HAP-1 (cell line): ENCODE data around the gene PLA2G4D.
A peak's percentile ranks its signal among the peaks of the same experiment; 100 is the strongest.

ENCODE experiments used
- DNase-seq, 2 experiments: peaks; one replicate each; pipeline ENCODE4 v3.0.0-alpha.2; 2016 to 2020; ENCODE audit warnings: low spot score in 2 of 2
- H3K27me3 ChIP-seq: fragments of 250-450 bp; sonication (Bioruptor Pico); 2 replicates; pipeline ENCODE4 v1.5.1; 2020; ENCODE audit warnings: low read depth, mild to moderate bottlenecking, moderate library complexity
- H3K36me3 ChIP-seq: fragments of 250-450 bp; sonication (Bioruptor Pico); replicated peaks from 2 replicates; pipeline ENCODE4 v1.5.1; 2020; ENCODE audit warnings: mild to moderate bottlenecking
- H3K4me1 ChIP-seq: fragments of 250-450 bp; sonication (Bioruptor Pico); 2 replicates; pipeline ENCODE4 v1.5.1; 2020; ENCODE audit warnings: mild to moderate bottlenecking
- H3K4me3 ChIP-seq: fragments of 250-450 bp; sonication (Bioruptor Pico); 2 replicates; pipeline ENCODE4 v1.5.1; 2020; ENCODE audit warnings: mild to moderate bottlenecking, moderate library complexity
- H3K9me3 ChIP-seq: fragments of 250-450 bp; sonication (Bioruptor Pico); 2 replicates; pipeline ENCODE4 v1.5.1; 2020; ENCODE audit warnings: mild to moderate bottlenecking, moderate library complexity
- in situ Hi-C: fragments of 300-500 bp; cut with MboI; formaldehyde crosslinking; loops from 3 replicates; pipeline ENCODE4 v1.14.3; 2020; ENCODE audit warnings: low sequenced_read_pairs, inconsistent platforms, mixed read lengths

The PLA2G4D gene

DNA sequence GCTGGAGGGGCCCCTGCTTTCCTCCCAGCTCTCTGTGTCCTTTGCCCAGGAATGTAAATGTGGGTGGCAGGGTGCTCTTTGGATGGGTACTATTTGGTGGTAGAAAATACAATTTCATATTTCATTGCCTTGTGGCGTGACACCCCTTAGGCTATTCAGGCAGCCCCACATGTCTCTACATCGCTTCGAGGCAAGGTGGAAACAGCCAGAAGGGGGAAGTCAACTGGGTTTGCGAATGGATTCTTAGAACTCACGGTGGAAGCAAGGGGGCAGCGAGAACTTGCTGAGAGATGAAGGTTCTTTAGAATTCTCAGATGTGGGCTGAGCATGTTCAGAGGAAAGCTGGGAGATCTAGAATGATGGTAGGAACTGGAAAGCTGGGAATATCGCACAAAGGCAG is 25.3 kb downstream of the PLA2G4D start:
- Histone ChIP-seq H3K4me3 (no peak overlapping the region), H3K27me3 (no peaks in the 10 kb centered on the region), H3K4me1 (no peaks in the 10 kb centered on the region), H3K9me3 (no peaks in the 10 kb centered on the region), H3K36me3 (no peaks in the 10 kb centered on the region)
- no peak for DNase-seq
- in situ Hi-C loops: loop anchor here (5.0 kb wide), 1 partner anchor 403 kb away; no protein-coding TSS in a partner anchor

DNA sequence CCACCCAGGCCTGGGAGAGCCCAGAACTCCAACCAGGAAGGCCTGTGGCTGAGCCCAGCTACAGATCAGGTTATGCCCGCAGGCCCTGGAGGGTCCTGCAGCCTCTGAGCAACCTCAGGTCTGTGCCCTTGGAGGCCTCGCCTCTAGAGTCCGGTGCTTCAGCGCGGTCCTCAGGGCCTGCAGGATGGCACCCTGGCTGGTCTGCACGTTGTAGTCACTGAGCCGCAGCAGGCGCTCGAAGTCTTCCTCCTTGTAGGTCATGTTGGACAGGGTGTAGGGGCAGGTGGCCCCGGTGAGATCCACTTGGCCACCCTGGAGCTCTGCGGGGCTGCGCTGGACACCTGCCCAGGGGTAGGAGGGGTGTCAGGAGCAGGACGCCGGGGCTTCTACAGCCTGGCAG is 25.8 kb downstream of the PLA2G4D start:
- H3K27me3 ChIP-seq: no peaks in the 10 kb centered on the region
- no peaks in the 10 kb centered on the region for H3K9me3 ChIP-seq
- DNase-seq: no peak
- no peak overlapping the region for H3K4me3 ChIP-seq
- H3K36me3 ChIP-seq: no peaks in the 10 kb centered on the region
- H3K4me1 ChIP-seq: no peaks in the 10 kb centered on the region
- in situ Hi-C loops: loop anchor here (5.0 kb wide), 1 partner anchor 404 kb away; no protein-coding TSS in a partner anchor

DNA sequence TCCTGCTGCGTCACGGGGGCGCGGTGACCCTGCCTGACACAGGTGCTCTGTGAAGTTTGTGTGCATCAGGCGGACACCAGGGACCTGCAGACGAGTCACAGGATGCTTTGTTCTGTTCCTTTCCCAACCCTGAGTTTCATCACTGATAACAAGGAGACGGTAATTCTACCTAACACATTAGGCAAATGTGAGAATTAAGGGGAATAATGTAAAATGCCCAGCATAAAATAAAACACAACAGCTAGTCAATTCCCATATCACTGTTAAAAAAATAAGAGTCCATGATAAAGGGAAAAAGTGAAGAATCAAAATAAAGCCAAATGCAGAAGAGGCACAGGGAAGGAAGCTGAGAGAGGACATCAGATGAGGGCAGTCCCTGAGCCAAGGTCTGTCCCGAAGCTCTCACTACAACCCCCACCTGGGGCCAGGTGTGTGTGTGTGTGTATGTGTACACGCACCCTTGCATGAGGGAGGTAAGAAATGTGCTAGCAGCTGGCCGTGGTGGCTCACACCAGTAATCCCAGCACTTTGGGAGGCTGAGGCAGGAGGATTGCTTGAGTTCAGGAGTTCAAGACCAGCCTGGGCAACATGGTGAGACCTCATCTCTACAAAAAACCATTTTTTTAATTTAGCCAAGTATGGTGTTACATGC is 27.5 kb downstream of the PLA2G4D start:
- no peak for DNase-seq
- Histone ChIP-seq H3K9me3 (no peaks in the 10 kb centered on the region), H3K4me3 (no peak overlapping the region), H3K4me1 (no peaks in the 10 kb centered on the region), H3K27me3 (no peaks in the 10 kb centered on the region), H3K36me3 (no peaks in the 10 kb centered on the region)
- in situ Hi-C loops: loop anchor here (5.0 kb wide), 1 partner anchor 405 kb away; no protein-coding TSS in a partner anchor

DNA sequence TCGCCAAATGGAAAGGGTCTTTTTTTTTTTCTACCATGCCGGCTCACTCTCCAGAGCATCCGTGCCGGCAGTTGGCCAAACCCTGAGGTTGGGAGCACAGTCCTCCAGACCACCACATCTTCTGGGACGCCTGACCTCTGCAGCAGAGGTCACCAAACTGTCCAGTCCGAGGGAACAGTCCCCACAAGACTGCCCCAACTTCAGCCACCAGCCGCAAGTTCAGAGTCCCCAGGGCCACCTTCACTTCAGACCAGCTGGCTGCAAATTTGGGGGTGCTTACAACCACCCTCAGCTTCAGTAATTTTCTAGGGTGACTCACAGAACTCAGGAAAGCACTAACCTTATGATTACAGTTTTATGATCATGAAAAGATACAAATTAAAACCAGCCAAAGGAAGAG is 28.9 kb downstream of the PLA2G4D start:
- Histone ChIP-seq H3K4me1 (no peaks in the 10 kb centered on the region), H3K27me3 (no peaks in the 10 kb centered on the region), H3K36me3 (no peaks in the 10 kb centered on the region), H3K4me3 (no peak overlapping the region), H3K9me3 (no peaks in the 10 kb centered on the region)
- in situ Hi-C loops: loop anchor here (5.0 kb wide), 1 partner anchor 407 kb away; no protein-coding TSS in a partner anchor
- no peak for DNase-seq

DNA sequence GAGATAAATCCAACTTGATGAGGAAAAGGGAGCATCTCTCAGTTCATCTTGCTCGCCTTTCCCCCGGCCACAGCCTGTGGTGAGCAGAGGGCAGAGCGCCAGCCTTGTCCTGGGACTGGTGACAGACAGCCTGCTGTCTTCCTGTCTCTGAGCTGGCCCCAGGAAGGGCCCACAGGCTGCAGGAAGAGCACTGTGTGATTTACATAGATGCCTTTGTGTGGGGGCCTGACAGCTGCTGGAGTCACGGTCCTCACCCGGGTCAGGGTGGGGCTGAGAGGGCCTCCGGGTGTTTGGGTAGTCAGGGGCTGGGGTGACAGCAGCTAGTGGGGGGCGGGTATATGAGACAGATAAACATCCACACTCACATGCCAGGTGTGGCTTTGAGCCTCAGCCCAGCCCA is 29.3 kb downstream of the PLA2G4D start:
- H3K27me3 ChIP-seq: no peaks in the 10 kb centered on the region
- H3K4me3 ChIP-seq: no peak overlapping the region
- H3K9me3 ChIP-seq: no peaks in the 10 kb centered on the region
- no peaks in the 10 kb centered on the region for H3K36me3 ChIP-seq
- H3K4me1 ChIP-seq: no peaks in the 10 kb centered on the region
- in situ Hi-C loops: loop anchor here (5.0 kb wide), 1 partner anchor 407 kb away; no protein-coding TSS in a partner anchor
- DNase-seq: no peak

DNA sequence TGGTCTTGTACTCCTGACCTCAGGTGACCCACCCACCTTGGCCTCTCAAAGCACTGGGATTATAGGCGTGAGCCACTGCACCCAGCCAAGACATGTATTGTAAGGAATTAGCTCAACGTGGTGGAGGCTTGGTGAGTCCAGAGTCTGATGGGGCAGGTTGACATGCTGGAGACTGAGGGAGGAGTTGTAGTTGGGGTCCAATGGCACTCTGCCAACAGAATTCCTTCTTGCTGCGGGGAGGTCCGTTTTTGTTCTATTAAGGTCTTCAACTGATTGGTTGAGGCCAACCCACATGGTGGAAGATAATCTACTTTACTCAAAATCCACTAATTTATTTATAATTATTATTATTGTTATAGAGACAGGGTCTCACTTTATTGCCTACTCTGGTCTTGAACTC is 30.1 kb downstream of the PLA2G4D start:
- Histone ChIP-seq H3K9me3 (no peaks in the 10 kb centered on the region), H3K36me3 (no peaks in the 10 kb centered on the region), H3K27me3 (no peaks in the 10 kb centered on the region), H3K4me3 (no peak overlapping the region), H3K4me1 (no peaks in the 10 kb centered on the region)
- in situ Hi-C loops: no loop called here
- no peak for DNase-seq

DNA sequence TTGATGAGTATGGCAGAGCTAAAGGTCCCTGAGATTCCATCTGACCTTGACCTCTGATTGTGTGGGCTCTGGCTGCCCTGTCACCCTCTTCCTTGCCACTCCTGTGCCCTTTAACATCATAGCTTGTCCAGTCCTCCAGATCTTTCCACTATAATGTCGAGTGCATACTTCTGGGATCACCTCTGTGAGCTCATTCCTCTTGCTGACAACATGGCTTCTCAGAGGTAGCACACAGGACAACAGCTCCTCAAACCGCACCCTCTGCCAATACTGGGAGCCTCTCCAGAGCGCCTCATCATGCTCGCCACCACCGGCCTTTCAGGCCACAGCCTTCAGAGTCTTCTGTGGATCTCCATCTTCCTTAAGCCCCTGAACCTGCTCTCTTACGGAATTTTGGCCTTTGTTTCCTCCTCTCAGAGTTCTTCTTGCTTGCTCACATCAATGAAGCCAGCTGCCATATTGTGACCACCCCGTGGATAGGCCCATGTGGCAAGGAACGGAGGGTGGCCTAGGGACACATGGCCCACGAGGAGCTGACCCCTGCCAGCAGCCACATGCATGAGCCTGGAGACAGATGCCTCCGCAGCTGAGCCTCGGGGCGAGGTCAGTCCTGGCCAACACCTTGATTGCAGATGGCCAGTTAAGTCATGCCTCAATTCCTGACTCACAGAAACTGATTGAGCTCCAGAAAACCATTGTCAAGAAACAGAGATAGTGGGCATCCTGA is 31.1 kb downstream of the PLA2G4D start:
- in situ Hi-C loops: no loop called here
- DNase-seq: no peak
- no peaks in the 10 kb centered on the region for H3K9me3 ChIP-seq
- no peak overlapping the region for H3K4me3 ChIP-seq
- no peaks in the 10 kb centered on the region for H3K27me3 ChIP-seq
- no peaks in the 10 kb centered on the region for H3K36me3 ChIP-seq
- no peaks in the 10 kb centered on the region for H3K4me1 ChIP-seq

DNA sequence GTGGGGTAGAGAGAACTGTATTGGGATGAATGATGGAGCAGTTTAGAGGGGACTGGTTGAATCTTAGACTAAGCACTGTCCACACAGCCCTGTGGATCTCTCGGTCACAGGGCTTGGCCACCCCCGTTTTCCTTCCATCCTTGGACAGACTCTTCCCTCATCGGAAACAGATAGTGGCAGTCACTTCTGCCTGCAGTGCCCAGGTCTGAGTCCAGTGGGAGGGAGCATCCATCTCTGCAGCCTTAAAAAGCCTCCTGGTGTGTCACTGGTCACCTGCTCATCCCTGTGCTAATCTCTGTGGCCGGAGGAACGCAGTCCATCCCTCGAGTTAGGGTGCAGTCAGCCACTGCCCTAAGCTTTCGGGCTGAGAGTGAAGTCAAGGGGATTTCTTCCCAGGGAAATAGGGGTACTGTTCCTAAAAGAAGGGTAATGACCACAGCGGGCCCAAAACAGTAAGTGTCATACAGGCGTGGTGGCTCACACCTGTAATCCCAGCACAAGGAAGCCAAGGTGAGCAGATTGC is 32.0 kb downstream of the PLA2G4D start:
- DNase-seq: no peak
- no peaks in the 10 kb centered on the region for H3K4me1 ChIP-seq
- H3K9me3 ChIP-seq: no peaks in the 10 kb centered on the region
- no peak overlapping the region for H3K4me3 ChIP-seq
- H3K27me3 ChIP-seq: no peaks in the 10 kb centered on the region
- H3K36me3 ChIP-seq: no peaks in the 10 kb centered on the region
- in situ Hi-C loops: no loop called here

DNA sequence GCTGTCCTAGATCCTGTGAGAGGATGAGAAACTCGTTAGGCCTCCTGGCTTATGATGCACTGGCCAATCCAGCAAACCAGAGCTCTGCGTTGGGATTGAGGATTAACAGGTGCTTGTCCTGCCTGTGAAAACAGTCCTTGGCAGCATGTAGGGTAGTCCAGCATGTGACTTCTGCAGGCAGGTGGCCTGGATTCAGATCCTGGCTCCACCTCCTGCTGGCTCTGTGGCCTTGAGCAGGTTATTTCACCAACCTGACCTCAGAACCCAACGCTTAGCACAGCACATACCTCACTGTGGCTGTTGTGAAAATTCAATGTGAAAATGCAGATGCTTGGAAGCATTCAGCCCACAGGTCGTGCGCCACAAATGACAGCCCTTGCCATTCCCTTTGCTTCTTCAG is 33.6 kb downstream of the PLA2G4D start:
- no peaks in the 10 kb centered on the region for H3K27me3 ChIP-seq
- in situ Hi-C loops: no loop called here
- no peaks in the 10 kb centered on the region for H3K9me3 ChIP-seq
- DNase-seq: no peak
- H3K4me3 ChIP-seq: no peak overlapping the region
- H3K36me3 ChIP-seq: no peaks in the 10 kb centered on the region
- H3K4me1 ChIP-seq: 0 out of 2 replicates have a peak, but pooled peaks cover 2% of the 10 kb centered on the region

DNA sequence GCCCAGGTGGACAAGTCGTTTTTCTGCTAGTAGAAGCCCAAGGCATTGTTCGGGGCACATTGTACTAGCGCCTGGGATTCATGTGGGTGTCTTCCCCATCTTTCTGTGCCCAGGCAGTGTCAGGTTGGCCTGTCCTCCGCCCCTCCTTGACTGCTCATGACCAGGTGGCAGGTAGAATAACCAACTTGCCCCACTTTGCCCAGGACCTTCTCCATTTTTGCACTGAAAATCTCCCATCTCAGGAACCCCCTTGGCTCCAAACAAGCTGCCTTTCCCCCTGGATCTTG is 33.9 kb downstream of the PLA2G4D start:
- H3K36me3 ChIP-seq: no peaks in the 10 kb centered on the region
- H3K4me1 ChIP-seq: 0 out of 2 replicates have a peak, but pooled peaks cover 2% of the 10 kb centered on the region
- H3K4me3 ChIP-seq: no peak overlapping the region
- no peak for DNase-seq
- H3K9me3 ChIP-seq: no peaks in the 10 kb centered on the region
- in situ Hi-C loops: no loop called here
- H3K27me3 ChIP-seq: no peaks in the 10 kb centered on the region

DNA sequence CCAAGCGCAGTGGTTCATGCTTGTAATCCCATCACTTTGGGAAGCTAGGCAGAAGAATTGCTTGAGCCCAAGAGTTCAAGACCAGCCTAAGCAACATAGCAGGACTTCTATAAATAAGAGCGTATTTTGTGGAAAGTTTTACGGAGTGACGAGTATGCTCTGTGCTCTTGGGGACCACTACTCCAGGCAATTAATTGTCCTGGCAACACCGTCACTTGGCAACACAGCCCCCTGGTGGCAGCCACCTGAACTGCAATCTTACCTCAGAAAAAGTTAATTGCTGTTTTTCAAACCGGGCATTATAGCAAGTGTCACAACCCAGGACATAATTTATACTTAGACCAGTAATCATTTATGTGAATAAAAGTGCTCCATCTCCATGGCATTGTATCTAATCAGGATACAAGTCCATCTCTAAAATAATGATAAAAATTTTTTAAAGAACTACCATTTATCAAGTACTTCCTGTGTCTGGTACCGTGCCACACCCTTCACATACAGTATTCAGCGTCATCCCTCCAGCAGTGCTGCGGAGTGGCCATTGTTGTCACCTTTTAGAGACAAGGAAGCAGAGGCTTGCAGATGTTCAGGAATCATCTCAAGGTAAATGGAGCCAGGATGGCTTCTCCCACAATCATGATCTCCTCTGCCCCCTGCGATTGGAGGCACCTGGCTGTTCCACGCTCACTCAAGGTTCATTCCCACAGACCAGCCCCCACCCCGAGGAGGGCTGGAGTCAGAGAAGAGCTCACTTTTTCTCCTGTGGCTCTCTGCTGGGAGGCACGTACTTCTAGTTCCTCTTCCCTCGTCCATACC is 34.5 kb downstream of the PLA2G4D start:
- H3K27me3 ChIP-seq: no peaks in the 10 kb centered on the region
- peak; percentile 18 to 83 for DNase-seq
- in situ Hi-C loops: no loop called here
- no peak overlapping the region for H3K4me3 ChIP-seq
- H3K36me3 ChIP-seq: no peaks in the 10 kb centered on the region
- no peaks in the 10 kb centered on the region for H3K9me3 ChIP-seq
- H3K4me1 ChIP-seq: 0 out of 2 replicates have a peak, but pooled peaks cover 2% of the 10 kb centered on the region

DNA sequence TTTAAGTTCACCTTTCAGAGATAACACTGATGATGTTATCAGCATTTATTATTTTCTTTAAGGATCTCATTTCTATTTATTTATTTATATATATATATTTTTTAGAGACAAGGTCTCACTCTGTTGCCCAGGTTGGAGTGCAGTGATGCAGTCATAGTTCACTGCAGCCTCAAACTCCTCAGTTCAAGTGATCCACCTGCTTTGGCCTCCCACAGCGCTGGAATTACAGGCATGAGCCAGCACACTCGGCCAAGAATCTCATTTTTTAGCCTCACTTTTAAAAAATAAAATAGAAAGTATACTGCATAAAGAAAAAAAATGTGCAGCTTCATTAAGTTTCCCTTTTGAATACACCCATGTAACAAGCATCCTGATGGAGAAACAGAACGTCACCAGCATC is 35.6 kb downstream of the PLA2G4D start:
- H3K4me1 ChIP-seq: 0 out of 2 replicates have a peak, but pooled peaks cover 2% of the 10 kb centered on the region
- in situ Hi-C loops: no loop called here

DNA sequence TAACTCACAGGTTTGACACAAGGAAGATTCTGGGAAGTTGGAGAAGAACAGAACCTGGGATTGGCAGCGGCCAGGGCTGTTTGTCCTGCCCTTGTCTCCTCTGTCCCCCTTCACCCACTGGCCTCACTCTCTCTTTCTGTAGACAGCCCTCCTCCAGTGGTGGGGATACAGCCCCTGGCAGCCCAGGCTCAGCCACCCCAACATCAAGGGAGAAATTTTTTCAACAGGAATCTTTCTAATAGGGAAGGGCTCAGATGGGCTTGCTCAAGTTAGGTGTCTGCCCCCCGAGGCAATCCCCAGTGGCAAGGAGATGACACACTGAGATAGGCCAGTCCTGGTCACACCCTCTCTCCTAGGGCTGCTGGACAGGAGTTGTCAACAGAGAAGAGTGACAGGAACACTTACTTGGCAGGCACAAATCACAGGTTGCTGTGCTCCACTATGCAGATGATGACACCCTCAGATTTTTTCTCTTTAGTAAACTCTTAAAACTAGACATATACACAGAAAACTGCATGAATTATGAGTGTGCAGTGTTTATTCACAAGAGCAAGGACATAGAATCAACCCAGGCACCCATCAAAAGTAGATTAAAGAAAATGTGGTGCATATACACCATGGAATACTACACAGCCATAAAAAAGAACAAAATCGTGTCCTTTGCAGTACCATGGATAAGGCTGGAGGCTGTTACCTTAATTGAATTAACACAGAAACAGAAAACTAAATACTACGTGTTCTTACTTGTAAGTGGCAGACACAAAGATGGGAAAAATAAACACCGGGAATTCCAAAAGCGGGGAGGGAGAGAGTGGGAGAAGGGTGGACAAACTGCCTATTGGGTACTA is 36.3 kb downstream of the PLA2G4D start:
- Histone ChIP-seq H3K36me3 (no peaks in the 10 kb centered on the region), H3K4me3 (no peak overlapping the region), H3K9me3 (no peaks in the 10 kb centered on the region), H3K27me3 (no peaks in the 10 kb centered on the region), H3K4me1 (0 out of 2 replicates have a peak, but pooled peaks cover 2% of the 10 kb centered on the region)
- no peak for DNase-seq
- in situ Hi-C loops: no loop called here

More for the DNA sequence above, 35.6 kb downstream of the PLA2G4D start:
- Histone ChIP-seq H3K36me3 (no peaks in the 10 kb centered on the region), H3K4me3 (no peak overlapping the region), H3K27me3 (no peaks in the 10 kb centered on the region), H3K9me3 (no peaks in the 10 kb centered on the region)
- DNase-seq: no peak
